Thymus (tissue), 11 donors: ENCODE results near the gene TRAF1. TPM values are rescaled to one million over a fixed set of nuclear protein-coding genes. Genes with fewer than 3 reads are reported as not detected.
A peak's percentile ranks its signal among the peaks of the same experiment; 100 is the strongest.

ENCODE experiments used
- DNase-seq, 9 donors: peaks; one replicate each; pipeline ENCODE4 v3.0.0-alpha.2; 2013; ENCODE audit warnings: low spot score in 9 of 9, low read depth in 6 of 9, missing footprints in 1 of 9
- H3K27ac ChIP-seq, 2 donors: one replicate each; pipeline ENCODE4 v1.5.1; 2013; ENCODE audit warnings: control low read depth in 1 of 2, low read depth in 1 of 2, low read length in 1 of 2, mild to moderate bottlenecking in 1 of 2, moderate library complexity in 1 of 2
- H3K27me3 ChIP-seq, 2 donors: one replicate each; pipeline ENCODE4 v1.5.1; 2013; ENCODE audit warnings: low read length in 1 of 2; ENCODE audit not compliant: control insufficient read depth in 2 of 2, insufficient read depth in 1 of 2
- H3K36me3 ChIP-seq, 2 donors: one replicate each; pipeline ENCODE4 v1.5.1; 2013; ENCODE audit warnings: low read length in 1 of 2, mild to moderate bottlenecking in 1 of 2, moderate library complexity in 1 of 2; ENCODE audit not compliant: control insufficient read depth in 2 of 2, insufficient read depth in 2 of 2
- H3K4me1 ChIP-seq, 2 donors: one replicate each; pipeline ENCODE4 v1.5.1; 2013; ENCODE audit warnings: low read length in 2 of 2; ENCODE audit not compliant: control insufficient read depth in 2 of 2, insufficient read depth in 2 of 2
- H3K4me3 ChIP-seq, 2 donors: one replicate each; pipeline ENCODE4 v1.5.1; 2013; ENCODE audit warnings: low read length in 2 of 2, control low read depth in 1 of 2, mild to moderate bottlenecking in 1 of 2
- H3K9me3 ChIP-seq, 2 donors: one replicate each; pipeline ENCODE4 v1.5.1; 2013; ENCODE audit warnings: low read length in 1 of 2, mild to moderate bottlenecking in 1 of 2; ENCODE audit not compliant: control insufficient read depth in 2 of 2, insufficient read depth in 1 of 2
- WGBS: extraction: QIAGEN DNeasy Blood & Tissue Kit; methylation state at CpG from one replicate; pipeline ENCODE4 v1.1.7; 2013; 5-methylcytosine and 5-hydroxymethylcytosine counted together
- polyA plus RNA-seq: library from polyadenylated mRNA; stranded (reverse); fragments of 200-250 nt; gene quantifications from one replicate; pipeline ENCODE4 v1.2.3, GENCODE V29; 2013
- total RNA-seq: library from RNA; stranded (reverse); fragments of 120-200 nt; gene quantifications from one replicate; pipeline ENCODE4 v1.2.4, GENCODE V29; 2013
- donor health status: healthy.

The TRAF1 gene
- total and polyA plus RNA-seq, 2 donors, result 21.7 TPM

GRCh38 chr9:120921661-120922181, 4.9 kb downstream of the TRAF1 start:
- Histone ChIP-seq H3K27ac (no peak overlapping the region), H3K4me1 (peaks cover 16 to 47% of the 10 kb centered on the region in 2 donors), H3K27me3 (no peaks in the 10 kb centered on the region), H3K36me3 (no peaks in the 10 kb centered on the region), H3K9me3 (peaks cover 0 to 8% of the 10 kb centered on the region in 2 donors), H3K4me3 (no peak overlapping the region)
- 93% methylated on average over 8 of the region's 8 CpGs for WGBS
- no peak for DNase-seq

- Histone ChIP-seq H3K27me3 (no peaks in the 10 kb centered on the region), H3K27ac (no peak overlapping the region), H3K9me3 (peaks cover 0 to 8% of the 10 kb centered on the region in 2 donors), H3K36me3 (no peaks in the 10 kb centered on the region), H3K4me3 (no peak overlapping the region), H3K4me1 (peaks cover 13 to 47% of the 10 kb centered on the region in 2 donors)
- DNase-seq, result no peak
- 74% methylated on average over 3 of the region's 3 CpGs for WGBS
Observed at GRCh38 chr9:120920806-120921178, 5.8 kb downstream of the TRAF1 start.

- no peaks in the 10 kb centered on the region for H3K36me3 ChIP-seq
- no peak overlapping the region for H3K4me3 ChIP-seq
- 96% methylated on average over 6 of the region's 6 CpGs for WGBS
- no peak for DNase-seq
- no peak overlapping the region for H3K27ac ChIP-seq
- peaks cover 0 to 8% of the 10 kb centered on the region in 2 donors for H3K9me3 ChIP-seq
- H3K4me1 ChIP-seq, result peaks cover 12 to 48% of the 10 kb centered on the region in 2 donors
- no peaks in the 10 kb centered on the region for H3K27me3 ChIP-seq
Observed at GRCh38 chr9:120919843-120920805, 6.5 kb downstream of the TRAF1 start.

- no peak overlapping the region for H3K27ac ChIP-seq
- H3K4me3 ChIP-seq, result no peak overlapping the region
- WGBS, result 96% methylated on average over 20 of the region's 20 CpGs
- H3K9me3 ChIP-seq, result peaks cover 0 to 8% of the 10 kb centered on the region in 2 donors
- H3K4me1 ChIP-seq, result peaks cover 13 to 48% of the 10 kb centered on the region in 2 donors
- H3K27me3 ChIP-seq, result no peaks in the 10 kb centered on the region
- H3K36me3 ChIP-seq, result no peaks in the 10 kb centered on the region
- DNase-seq, result no peak
Observed at GRCh38 chr9:120918931-120919842, 7.4 kb downstream of the TRAF1 start.

GRCh38 chr9:120917929-120918762, 8.4 kb downstream of the TRAF1 start:
- Histone ChIP-seq H3K4me3 (no peak overlapping the region), H3K4me1 (peaks cover 13 to 48% of the 10 kb centered on the region in 2 donors), H3K9me3 (peaks cover 0 to 8% of the 10 kb centered on the region in 2 donors), H3K27ac (no peak overlapping the region), H3K36me3 (no peaks in the 10 kb centered on the region), H3K27me3 (no peaks in the 10 kb centered on the region)
- DNase-seq, result no peak
- WGBS, result 98% methylated on average over 4 of the region's 4 CpGs

GRCh38 chr9:120916991-120917880, 9.4 kb downstream of the TRAF1 start:
- WGBS, result 95% methylated on average over 8 of the region's 8 CpGs
- H3K27me3 ChIP-seq, result no peaks in the 10 kb centered on the region
- no peak for DNase-seq
- H3K9me3 ChIP-seq, result peaks cover 0 to 8% of the 10 kb centered on the region in 2 donors
- no peak overlapping the region for H3K27ac ChIP-seq
- no peak overlapping the region for H3K4me3 ChIP-seq
- H3K36me3 ChIP-seq, result peaks cover 0 to 4% of the 10 kb centered on the region in 2 donors
- peaks cover 12 to 48% of the 10 kb centered on the region in 2 donors for H3K4me1 ChIP-seq

- no peaks in the 10 kb centered on the region for H3K27me3 ChIP-seq
- peaks cover 2 to 5% of the 10 kb centered on the region in 2 donors for H3K36me3 ChIP-seq
- no peak overlapping the region for H3K4me3 ChIP-seq
- WGBS, result 90% methylated on average over 3 of the region's 3 CpGs
- peak overlapping the region; percentile 73 to 86 for H3K27ac ChIP-seq
- H3K4me1 ChIP-seq, result peaks cover 12 to 48% of the 10 kb centered on the region in 2 donors
- H3K9me3 ChIP-seq, result peaks cover 0 to 8% of the 10 kb centered on the region in 2 donors
- DNase-seq, result no peak
Observed at GRCh38 chr9:120916588-120916987, 10.0 kb downstream of the TRAF1 start.
